MM.1S (cell line): ENCODE data around the gene ELFN1.

Experiments used
- DNase-seq: peaks from one replicate; pipeline ENCODE4 v3.0.0-alpha.2; 2015
- H2AFZ ChIP-seq: fragments of 300-600 bp; sonication (generic); 2 replicates; pipeline ENCODE4 v1.6.0; 2016; ENCODE audit warnings: antibody characterized with exemption, low read length
- H3F3A ChIP-seq: fragments of 300-600 bp; sonication (generic); 2 replicates; pipeline ENCODE4 v1.6.1; 2016; ENCODE audit warnings: mild to moderate bottlenecking, antibody characterized with exemption, low read length, moderate library complexity, mixed read lengths; ENCODE audit not compliant: insufficient read depth
- H3K27ac ChIP-seq: fragments of 300-600 bp; sonication (generic); 2 replicates; pipeline ENCODE4 v1.5.1; 2016; ENCODE audit warnings: mild to moderate bottlenecking, low read length
- H3K27me3 ChIP-seq: fragments of 300-600 bp; sonication (generic); replicated peaks from 2 replicates; pipeline ENCODE4 v1.6.0; 2016; ENCODE audit warnings: low read length; ENCODE audit not compliant: insufficient read depth
- H3K36me3 ChIP-seq: fragments of 300-600 bp; sonication (generic); replicated peaks from 2 replicates; pipeline ENCODE4 v1.6.1; 2016; ENCODE audit warnings: mild to moderate bottlenecking, low read length, mixed read lengths; ENCODE audit not compliant: insufficient read depth
- H3K4me1 ChIP-seq: fragments of 300-600 bp; sonication (generic); 2 replicates; pipeline ENCODE4 v1.6.1; 2016; ENCODE audit warnings: low read length, mixed read lengths
- H3K4me2 ChIP-seq: fragments of 300-600 bp; sonication (generic); 2 replicates; pipeline ENCODE4 v1.6.0; 2016; ENCODE audit warnings: low read depth, low read length
- H3K4me3 ChIP-seq: fragments of 300-600 bp; sonication (generic); 2 replicates; pipeline ENCODE4 v1.5.1; 2016; ENCODE audit warnings: low read length, mixed read lengths
- H3K79me2 ChIP-seq: fragments of 300-600 bp; sonication (generic); 2 replicates; pipeline ENCODE4 v1.6.1; 2016; ENCODE audit warnings: mixed run types, low read length, mixed read lengths
- H3K9ac ChIP-seq: fragments of 300-600 bp; sonication (generic); 2 replicates; pipeline ENCODE4 v1.6.1; 2016; ENCODE audit warnings: low read length, mixed read lengths
- H3K9me2 ChIP-seq: fragments of 300-600 bp; sonication (generic); replicated peaks from 2 replicates; pipeline ENCODE4 v1.6.1; 2016; ENCODE audit warnings: mild to moderate bottlenecking, low read length, mixed read lengths; ENCODE audit not compliant: insufficient read depth
- H3K9me3 ChIP-seq: fragments of 300-600 bp; sonication (generic); replicated peaks from 2 replicates; pipeline ENCODE4 v1.6.1; 2016; ENCODE audit warnings: mild to moderate bottlenecking, low read length, mixed read lengths; ENCODE audit not compliant: insufficient read depth
- H4K20me1 ChIP-seq: fragments of 300-600 bp; sonication (generic); 2 replicates; pipeline ENCODE4 v1.6.1; 2016; ENCODE audit warnings: mild to moderate bottlenecking, low read length, moderate library complexity, mixed read lengths; ENCODE audit not compliant: insufficient read depth
- CTCF ChIP-seq: fragments of 300-600 bp; sonication (generic); IDR thresholded peaks from 2 replicates; pipeline ENCODE4 v1.5.1; 2016; ENCODE audit warnings: antibody characterized with exemption, low read length, mixed read lengths
- EZH2 ChIP-seq: fragments of 300-600 bp; sonication (generic); optimal IDR thresholded peaks from 2 replicates; pipeline ENCODE3; 2017; ENCODE audit warnings: low read depth, mild to moderate bottlenecking, antibody characterized with exemption, low read length, mixed read lengths
- EZH2phosphoT487 ChIP-seq: fragments of 300-600 bp; sonication (generic); IDR thresholded peaks from 2 replicates; pipeline ENCODE4 v1.6.1; 2018; ENCODE audit warnings: antibody characterized with exemption, low read length

The ELFN1 gene

GRCh38 chr7:1630700-1631336, 39.3 kb upstream of the ELFN1 start:
- Histone ChIP-seq H3K4me3 (no peak overlapping the region), H3K9me2 (no peaks in the 10 kb centered on the region), H3F3A (no peaks in the 10 kb centered on the region), H3K4me1 (no peaks in the 10 kb centered on the region), H4K20me1 (no peaks in the 10 kb centered on the region), H3K9me3 (no peaks in the 10 kb centered on the region), H2AFZ (no peak overlapping the region), H3K36me3 (no peaks in the 10 kb centered on the region), H3K27ac (no peak overlapping the region), H3K4me2 (no peak overlapping the region), H3K27me3 (peaks cover 33% of the 10 kb centered on the region), H3K9ac (no peak overlapping the region), H3K79me2 (no peaks in the 10 kb centered on the region)
- no peak for DNase-seq
- TF ChIP-seq CTCF (no peak), EZH2phosphoT487 (no peak), EZH2 (no peak)

GRCh38 chr7:1631678-1632077, 38.4 kb upstream of the ELFN1 start:
- Histone ChIP-seq H2AFZ (no peak overlapping the region), H3K9me2 (no peaks in the 10 kb centered on the region), H3K4me1 (no peaks in the 10 kb centered on the region), H3K27me3 (peaks cover 26% of the 10 kb centered on the region), H3K36me3 (no peaks in the 10 kb centered on the region), H4K20me1 (no peaks in the 10 kb centered on the region), H3K9ac (no peak overlapping the region), H3K9me3 (no peaks in the 10 kb centered on the region), H3K79me2 (no peaks in the 10 kb centered on the region), H3F3A (no peaks in the 10 kb centered on the region), H3K4me2 (no peak overlapping the region), H3K4me3 (no peak overlapping the region), H3K27ac (no peak overlapping the region)
- DNase-seq, result no peak
- TF ChIP-seq EZH2 (no peak), CTCF (no peak)

GRCh38 chr7:1632506-1632905, 37.6 kb upstream of the ELFN1 start:
- Histone ChIP-seq H3F3A (no peaks in the 10 kb centered on the region), H3K27me3 (peaks cover 30% of the 10 kb centered on the region), H3K79me2 (no peaks in the 10 kb centered on the region), H3K9me2 (no peaks in the 10 kb centered on the region), H3K9me3 (no peaks in the 10 kb centered on the region), H3K9ac (no peak overlapping the region), H3K4me2 (no peak overlapping the region), H3K4me1 (no peaks in the 10 kb centered on the region), H3K36me3 (no peaks in the 10 kb centered on the region), H2AFZ (no peak overlapping the region), H3K27ac (no peak overlapping the region), H3K4me3 (no peak overlapping the region), H4K20me1 (no peaks in the 10 kb centered on the region)
- no peak for DNase-seq
- no peak for TF ChIP-seq EZH2phosphoT487
- TF ChIP-seq EZH2, result no peak
- TF ChIP-seq CTCF, result no peak
